ENCODE data around the gene CUL4A. TPM values are rescaled to one million over a fixed set of nuclear protein-coding genes. Genes with fewer than 3 reads are reported as not detected.

The CUL4A gene
- total and polyA plus RNA-seq, 2 donors (not counting 3 experiments of a cell fraction or from before 2014, with no cell fraction given), result 37.9 to 80.0 TPM

DNA sequence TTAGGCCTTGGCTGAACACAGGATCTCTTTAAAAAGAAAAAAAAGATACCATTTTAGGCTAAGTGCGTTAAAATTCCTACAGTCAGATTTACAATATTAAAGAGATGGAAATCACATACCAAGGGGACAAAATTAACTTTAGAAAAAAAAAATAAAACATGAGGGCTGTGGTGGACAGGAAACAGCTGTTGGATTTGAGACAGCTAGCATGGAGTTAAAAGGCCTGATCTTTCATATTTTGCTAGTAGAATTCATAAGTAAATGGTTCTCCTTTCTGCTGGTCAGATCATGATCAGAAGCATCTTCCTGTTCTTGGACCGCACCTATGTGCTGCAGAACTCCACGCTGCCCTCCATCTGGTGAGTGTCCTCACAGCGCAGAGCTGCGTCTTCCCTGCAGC is 19.7 kb downstream of the CUL4A start:
- no peak overlapping the region for H3K4me2 ChIP-seq (ENCODE audit: insufficient read depth, low read length)
- H3K4me3 ChIP-seq (replicated peaks in 1 of 3; ENCODE audit: insufficient read depth in 1 of 3, low read depth in 1 of 3, low read length in 3 of 3), result no peak overlapping the region
- no peaks in the 10 kb centered on the region for H3K9me3 ChIP-seq (replicated peaks; ENCODE audit: control insufficient read depth, insufficient read depth, low read length)
- no peaks in the 10 kb centered on the region for H3K4me1 ChIP-seq (ENCODE audit: control insufficient read depth, extremely low read depth, insufficient read depth, low read length)
- ChIA-PET POLR2A (no interaction called here), CTCF (interaction anchor here (1.1 kb wide), 1 partner anchor 9 kb away, joined by 3 read pairs; no protein-coding TSS in a partner anchor)
- dilution Hi-C loops (cut with MboI; ENCODE audit: extremely low pct_ligation_motif_present, low sequenced_read_pairs) (no loop called here), intact Hi-C loops (cut with micrococcal nuclease) (no loop called here)
- peaks cover 10 to 36% of the 10 kb centered on the region in 2 experiments for H3K36me3 ChIP-seq (ENCODE audit: control insufficient read depth in 2 of 2, extremely low read depth in 1 of 2, insufficient read depth in 2 of 2, low read length in 2 of 2)
- FAIRE-seq, result no peak
- no peaks in the 10 kb centered on the region for H4K20me1 ChIP-seq (replicated peaks; ENCODE audit: control insufficient read depth, extremely low read depth, insufficient read depth, low read length)
- peaks cover 2% of the 10 kb centered on the region for H3K79me2 ChIP-seq (ENCODE audit: control insufficient read depth, insufficient read depth, low read length)
- no peaks in the 10 kb centered on the region for H3K9me1 ChIP-seq (replicated peaks; ENCODE audit: control insufficient read depth, extremely low read depth, insufficient read depth, low read length)
- no TSS peak for BruUV-seq (replicated peaks)
- H3K27me3 ChIP-seq (ENCODE audit: control insufficient read depth in 2 of 2, insufficient read depth in 2 of 2, low read length in 2 of 2), result no peaks in the 10 kb centered on the region
- TF ChIP-seq POLR2A (IDR thresholded peaks at IDR 0.05; ENCODE audit: low read depth, low read length) (no peak), MYC (IDR thresholded peaks at IDR 0.05; ENCODE audit: low read depth, low read length) (no peak), GATA2 (IDR thresholded peaks at IDR 0.05; ENCODE audit: insufficient read depth, insufficient read length, low read depth, low read length) (no peak), CTCF (IDR thresholded peaks at IDR 0.05; ENCODE audit: extremely low read depth in 1 of 2, insufficient read depth in 1 of 2, low read depth in 1 of 2, low read length in 2 of 2) (no peak), MAX (IDR thresholded peaks at IDR 0.05; ENCODE audit: insufficient read depth, insufficient read length) (no peak), EZH2 (IDR thresholded peaks at IDR 0.05; ENCODE audit: borderline replicate concordance, low read depth, low read length, severe bottlenecking) (no peak), FOS (IDR thresholded peaks at IDR 0.05; ENCODE audit: borderline replicate concordance, insufficient read depth, low read length) (no peak), POLR2AphosphoS5 (IDR thresholded peaks at IDR 0.05; ENCODE audit: insufficient read depth, low read depth, low read length) (no peak), JUN (IDR thresholded peaks at IDR 0.05; ENCODE audit: borderline replicate concordance, insufficient read depth, insufficient read length, low read depth) (no peak)
- no peak overlapping the region for H2AFZ ChIP-seq (ENCODE audit: low read depth, low read length)
- no peak overlapping the region for H3K27ac ChIP-seq (ENCODE audit: insufficient read depth, low read depth, low read length)
- no peak for DNase-seq (ENCODE audit: low read depth, low spot score)
- no peak overlapping the region for H3K9ac ChIP-seq (replicated peaks; ENCODE audit: extremely low read depth, insufficient read depth, low read length)

All from endothelial cell of umbilical vein (primary cell).